Caco-2 (cell line): ENCODE results near the gene CYP26A1. TPM values are rescaled to one million over a fixed set of nuclear protein-coding genes. Genes with fewer than 3 reads are reported as not detected.

ENCODE experiments used
- BruUV-seq: library from RNA; stranded (reverse); fragments of 400-500 nt; replicated peaks from 2 replicates; lab custom pipeline; 2021; lab: Mats Ljungman, UMichigan
- CTCF ChIA-PET: fragments of 300-600 bp; sonication (Branson Sonifier 250); formaldehyde crosslinking; loops from one replicate; lab custom pipeline; 2022; ENCODE audit warnings: antibody characterized with exemption; lab: Charles Lee
- POLR2A ChIA-PET: fragments of 300-600 bp; sonication (Branson Sonifier 250); formaldehyde crosslinking; loops from one replicate; lab custom pipeline; 2022; ENCODE audit warnings: antibody characterized with exemption; lab: Charles Lee
- DNase-seq, 2 experiments: peaks; one replicate each; pipeline versions ENCODE4 v3.0.0 to v3.0.0-alpha.2; 2020 to 2022
- H3K27me3 ChIP-seq: replicated peaks from 2 replicates; pipeline ENCODE4 v1.6.0; 2011; ENCODE audit warnings: low read length; ENCODE audit not compliant: control insufficient read depth, insufficient read depth
- H3K36me3 ChIP-seq: 2 replicates; pipeline ENCODE4 v1.5.1; 2011; ENCODE audit warnings: low read length; ENCODE audit not compliant: control insufficient read depth, insufficient read depth
- H3K4me1 ChIP-seq: fragments of 250-450 bp; sonication (Bioruptor Pico); 2 replicates; pipeline ENCODE4 v1.5.1; 2020; ENCODE audit warnings: mild to moderate bottlenecking
- H3K4me3 ChIP-seq: 2 replicates; pipeline ENCODE4 v1.5.1; 2011; ENCODE audit warnings: low read depth, mild to moderate bottlenecking, control low read depth, low read length
- H3K9me3 ChIP-seq: fragments of 250-450 bp; sonication (Bioruptor Pico); 2 replicates; pipeline ENCODE4 v1.5.1; 2020; ENCODE audit warnings: mild to moderate bottlenecking, moderate library complexity
- H3K27ac Mint-ChIP-seq: one replicate; pipeline ENCODE4 v1.8.0; 2022; ENCODE audit warnings: mixed read lengths; ENCODE audit not compliant: unreplicated experiment
- H3K27me3 Mint-ChIP-seq: one replicate; pipeline ENCODE4 v1.8.0; 2022; ENCODE audit warnings: mixed read lengths; ENCODE audit not compliant: insufficient read depth, unreplicated experiment
- H3K36me3 Mint-ChIP-seq: one replicate; pipeline ENCODE4 v1.8.0; 2022; ENCODE audit warnings: mild to moderate bottlenecking, mixed read lengths; ENCODE audit not compliant: insufficient read depth, unreplicated experiment
- H3K4me1 Mint-ChIP-seq: one replicate; pipeline ENCODE4 v1.8.0; 2022; ENCODE audit warnings: low read depth, mixed read lengths; ENCODE audit not compliant: unreplicated experiment
- H3K4me3 Mint-ChIP-seq: one replicate; pipeline ENCODE4 v1.8.0; 2022; ENCODE audit warnings: mild to moderate bottlenecking, moderate library complexity, mixed read lengths; ENCODE audit not compliant: unreplicated experiment
- H3K9me3 Mint-ChIP-seq: one replicate; pipeline ENCODE4 v1.8.0; 2022; ENCODE audit warnings: mixed read lengths; ENCODE audit not compliant: unreplicated experiment
- intact Hi-C: fragments of 100-400 bp; cut with micrococcal nuclease; formaldehyde crosslinking; loops from one replicate; pipeline ENCODE4 v1.10.0; 2022; ENCODE audit not compliant: unreplicated experiment
- total RNA-seq: library from RNA; stranded (reverse); gene quantifications from 2 replicates; pipeline ENCODE4 v1.2.3, GENCODE V29; 2022
- TF ChIP-seq, protein P1 (sequence below), 2 experiments: fragments of 200-600 bp in 1 of 2; IDR thresholded peaks; 1 replicate in 1 of 2; 2 replicates in 1 of 2; pipeline versions ENCODE4 v1.5.1 to v1.8.0; 2011 to 2022; ENCODE audit warnings: antibody characterized with exemption in 1 of 2, control low read depth in 1 of 2, inconsistent platforms in 1 of 2, low read depth in 1 of 2, low read length in 1 of 2, mild to moderate bottlenecking in 1 of 2, moderate library complexity in 1 of 2; ENCODE audit not compliant: insufficient read depth in 1 of 2, severe bottlenecking in 1 of 2, unreplicated experiment in 1 of 2

The CYP26A1 gene
- total RNA-seq, 1 experiment from 2014 or later: 0.82 TPM

DNA sequence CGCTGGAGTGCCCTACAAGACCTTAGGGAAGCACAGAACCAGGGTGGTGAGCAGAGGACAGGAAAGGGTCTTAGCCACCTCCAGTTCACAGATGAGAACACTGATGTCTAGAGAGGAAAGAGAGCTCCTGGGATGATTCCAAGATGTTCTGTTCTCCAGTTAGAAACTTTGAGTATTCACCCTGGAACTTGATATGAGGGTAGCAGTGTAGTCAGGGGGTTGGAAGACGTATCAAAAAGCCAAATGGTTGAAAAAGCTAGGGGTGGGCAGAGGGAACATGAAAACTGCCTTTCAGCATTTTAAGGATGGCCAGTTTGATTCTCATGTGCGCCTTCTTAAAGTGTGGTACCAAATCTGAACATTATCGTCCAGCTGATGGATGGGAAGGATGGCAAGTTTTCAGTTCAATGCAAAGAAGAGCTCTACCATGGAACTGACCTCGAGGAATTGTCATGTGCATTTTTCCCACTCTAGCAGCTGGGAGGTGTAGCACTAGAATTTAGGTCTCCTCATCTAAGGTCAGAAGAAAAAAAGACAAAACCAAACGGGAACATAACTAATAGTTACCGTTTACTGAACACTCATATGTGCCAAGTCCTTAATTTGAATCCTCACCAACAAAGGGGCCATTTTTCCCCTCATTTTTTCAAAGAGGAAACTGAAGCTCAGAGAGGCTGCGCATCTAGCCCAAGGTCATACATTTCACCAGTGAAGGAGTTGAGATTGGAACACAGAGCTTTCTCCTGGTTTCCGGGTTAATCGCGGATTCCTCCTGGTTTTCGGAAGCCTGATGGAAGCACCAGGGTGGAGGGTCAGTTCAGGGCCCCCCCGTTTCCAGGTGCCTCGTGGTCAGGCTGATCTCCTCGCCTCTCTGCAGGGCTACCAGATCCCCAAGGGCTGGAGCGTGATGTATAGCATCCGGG lies 6.0 kb upstream of the CYP26A1 start:
- Histone ChIP-seq H3K4me1 (peaks cover 6% of the 10 kb centered on the region), H3K4me3 (peak overlapping the region; percentile 30), H3K9me3 (no peaks in the 10 kb centered on the region), H3K27me3 (peaks cover 3% of the 10 kb centered on the region; the same call in 1 of the 2 replicates), H3K36me3 (no peaks in the 10 kb centered on the region)
- POLR2A ChIA-PET: no interaction called here
- Mint-ChIP-seq H3K36me3 (peaks cover 6% of the 10 kb centered on the region), H3K27me3 (peaks cover 14% of the 10 kb centered on the region), H3K4me3 (peak overlapping the region; percentile 63), H3K27ac (no peak overlapping the region), H3K9me3 (no peaks in the 10 kb centered on the region), H3K4me1 (no peaks in the 10 kb centered on the region)
- BruUV-seq: no TSS peak
- DNase-seq: no peak
- TF ChIP-seq, protein P1, sequence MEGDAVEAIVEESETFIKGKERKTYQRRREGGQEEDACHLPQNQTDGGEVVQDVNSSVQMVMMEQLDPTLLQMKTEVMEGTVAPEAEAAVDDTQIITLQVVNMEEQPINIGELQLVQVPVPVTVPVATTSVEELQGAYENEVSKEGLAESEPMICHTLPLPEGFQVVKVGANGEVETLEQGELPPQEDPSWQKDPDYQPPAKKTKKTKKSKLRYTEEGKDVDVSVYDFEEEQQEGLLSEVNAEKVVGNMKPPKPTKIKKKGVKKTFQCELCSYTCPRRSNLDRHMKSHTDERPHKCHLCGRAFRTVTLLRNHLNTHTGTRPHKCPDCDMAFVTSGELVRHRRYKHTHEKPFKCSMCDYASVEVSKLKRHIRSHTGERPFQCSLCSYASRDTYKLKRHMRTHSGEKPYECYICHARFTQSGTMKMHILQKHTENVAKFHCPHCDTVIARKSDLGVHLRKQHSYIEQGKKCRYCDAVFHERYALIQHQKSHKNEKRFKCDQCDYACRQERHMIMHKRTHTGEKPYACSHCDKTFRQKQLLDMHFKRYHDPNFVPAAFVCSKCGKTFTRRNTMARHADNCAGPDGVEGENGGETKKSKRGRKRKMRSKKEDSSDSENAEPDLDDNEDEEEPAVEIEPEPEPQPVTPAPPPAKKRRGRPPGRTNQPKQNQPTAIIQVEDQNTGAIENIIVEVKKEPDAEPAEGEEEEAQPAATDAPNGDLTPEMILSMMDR (IDR thresholded peaks at IDR 0.05; ENCODE audit: insufficient read depth in 1 of 2, low read depth in 1 of 2, low read length in 1 of 2, severe bottlenecking in 1 of 2, unreplicated experiment in 1 of 2): no peak
- CTCF ChIA-PET: interaction anchor here (1.0 kb wide), 1 partner anchor 61 kb away, joined by 4 read pairs; no protein-coding TSS in a partner anchor
- intact Hi-C loops: loop anchor here (5.0 kb wide), 1 partner anchor 60 kb away; no protein-coding TSS in a partner anchor

DNA sequence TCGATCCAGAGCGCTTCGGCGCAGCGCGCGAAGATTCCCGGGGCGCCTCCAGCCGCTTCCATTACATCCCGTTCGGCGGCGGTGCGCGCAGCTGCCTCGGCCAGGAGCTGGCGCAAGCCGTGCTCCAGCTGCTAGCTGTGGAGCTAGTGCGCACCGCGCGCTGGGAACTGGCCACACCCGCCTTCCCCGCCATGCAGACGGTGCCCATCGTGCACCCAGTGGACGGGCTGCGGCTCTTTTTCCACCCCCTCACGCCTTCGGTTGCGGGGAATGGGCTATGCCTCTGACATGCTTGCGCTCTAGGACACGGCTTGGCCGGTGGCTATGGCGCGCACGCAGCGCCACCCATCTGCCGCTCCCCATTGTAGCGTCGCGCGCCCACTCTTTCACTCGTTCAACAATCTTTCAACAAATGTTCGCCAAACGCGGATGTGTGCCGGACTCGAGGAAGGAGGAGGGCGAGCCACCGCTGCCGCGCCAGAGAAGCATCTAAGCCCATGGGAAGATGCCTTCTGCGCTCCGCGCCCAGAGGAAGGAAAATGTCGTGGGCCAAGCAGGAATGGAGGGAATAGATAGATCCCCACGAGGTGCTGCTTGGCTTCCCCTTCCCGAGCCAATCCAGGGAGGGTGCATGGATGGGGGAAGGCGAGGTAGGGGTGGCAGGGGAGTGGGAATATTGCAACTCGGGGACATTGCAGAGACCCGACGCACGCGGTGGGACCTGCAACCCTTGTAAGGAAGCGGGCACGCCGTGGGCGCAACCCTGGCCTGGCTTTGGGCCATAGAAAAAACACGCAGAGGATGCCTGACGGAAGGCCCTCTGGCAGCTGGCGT lies 5.1 kb upstream of the CYP26A1 start:
- Mint-ChIP-seq H3K27me3 (peaks cover 14% of the 10 kb centered on the region), H3K9me3 (no peaks in the 10 kb centered on the region), H3K36me3 (peaks cover 6% of the 10 kb centered on the region), H3K27ac (no peak overlapping the region), H3K4me3 (peak overlapping the region; percentile 63), H3K4me1 (no peaks in the 10 kb centered on the region)
- no TSS peak for BruUV-seq
- no peaks in the 10 kb centered on the region for H3K9me3 ChIP-seq
- intact Hi-C loops: loop anchor here (5.0 kb wide), 1 partner anchor 61 kb away; no protein-coding TSS in a partner anchor
- H3K27me3 ChIP-seq: peaks cover 5% of the 10 kb centered on the region; the same call in 1 of the 2 replicates
- POLR2A ChIA-PET: no interaction called here
- no peaks in the 10 kb centered on the region for H3K36me3 ChIP-seq
- H3K4me1 ChIP-seq: peaks cover 11% of the 10 kb centered on the region
- CTCF ChIA-PET: interaction anchor here (0.6 to 1.0 kb wide), 2 partner anchors 49 to 62 kb away, joined by 4 to 6 read pairs; no protein-coding TSS in a partner anchor
- TF ChIP-seq, protein P1 (IDR thresholded peaks at IDR 0.05; ENCODE audit: insufficient read depth in 1 of 2, low read depth in 1 of 2, low read length in 1 of 2, severe bottlenecking in 1 of 2, unreplicated experiment in 1 of 2): no peak
- DNase-seq: peak in 1 of 2 experiments; percentile 57
- peak overlapping the region; percentile 30 for H3K4me3 ChIP-seq

DNA sequence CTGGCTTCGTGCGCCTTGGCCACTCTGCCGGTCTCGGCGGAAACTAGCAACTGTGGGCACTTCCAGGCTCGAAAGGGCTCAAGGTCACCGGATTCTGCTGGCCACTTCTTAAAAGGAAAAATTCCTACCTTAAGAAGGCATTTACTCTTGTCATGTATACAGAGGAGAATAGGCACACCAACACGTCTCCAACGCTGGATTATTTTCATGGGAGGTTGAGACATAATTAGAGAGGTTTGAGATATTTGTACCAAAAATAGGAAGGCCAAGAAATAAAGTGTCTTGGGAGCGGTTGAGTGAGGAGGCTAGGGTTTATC lies 4.5 kb upstream of the CYP26A1 start:
- H3K4me1 Mint-ChIP-seq: no peaks in the 10 kb centered on the region
- no TSS peak for BruUV-seq
- H3K4me3 ChIP-seq: no peak overlapping the region
- TF ChIP-seq, protein P1 (IDR thresholded peaks at IDR 0.05; ENCODE audit: insufficient read depth in 1 of 2, low read depth in 1 of 2, low read length in 1 of 2, severe bottlenecking in 1 of 2, unreplicated experiment in 1 of 2): no peak
- DNase-seq: no peak
- H3K4me3 Mint-ChIP-seq: no peak overlapping the region
- ChIA-PET POLR2A (no interaction called here), CTCF (interaction anchor here (0.6 kb wide), 1 partner anchor 48 kb away, joined by 6 read pairs; no protein-coding TSS in a partner anchor)
- H3K4me1 ChIP-seq: peaks cover 11% of the 10 kb centered on the region
- H3K36me3 ChIP-seq: no peaks in the 10 kb centered on the region
- H3K9me3 ChIP-seq: no peaks in the 10 kb centered on the region
- intact Hi-C loops: loop anchor here (5.0 kb wide), 1 partner anchor 62 kb away; no protein-coding TSS in a partner anchor
- H3K27ac Mint-ChIP-seq: no peak overlapping the region
- no peaks in the 10 kb centered on the region for H3K9me3 Mint-ChIP-seq
- peaks cover 6% of the 10 kb centered on the region for H3K36me3 Mint-ChIP-seq
- H3K27me3 Mint-ChIP-seq: peaks cover 14% of the 10 kb centered on the region
- H3K27me3 ChIP-seq: peaks cover 5% of the 10 kb centered on the region; the same call in 1 of the 2 replicates
